Activated CD8-positive, alpha-beta T cell treated with anti-CD3 and anti-CD28 coated beads for 36 hours (primary cell): ENCODE results near the gene CYBA. TPM values are rescaled to one million over a fixed set of nuclear protein-coding genes. Genes with fewer than 3 reads are reported as not detected.

Source experiments
- ATAC-seq: fragments of 200-7000 bp; cut with Tn5 transposase; one replicate; pipeline ENCODE4 v1.10.0; 2021; ENCODE audit warnings: mild to moderate bottlenecking, moderate library complexity
- CTCF ChIA-PET: fragments of 350-600 bp; sonication (Branson Sonifier 250); formaldehyde crosslinking; loops from one replicate; lab custom pipeline; 2021; ENCODE audit warnings: antibody characterized with exemption; lab: Charles Lee
- POLR2A ChIA-PET: fragments of 350-600 bp; sonication (Branson Sonifier 250); formaldehyde crosslinking; loops from one replicate; lab custom pipeline; 2021; ENCODE audit warnings: antibody characterized with exemption; lab: Charles Lee
- DNase-seq: peaks from one replicate; pipeline ENCODE4 v3.0.0-alpha.2; 2020
- H3K27ac Mint-ChIP-seq: one replicate; pipeline ENCODE4 v1.8.0; 2021; ENCODE audit warnings: mild to moderate bottlenecking, mixed read lengths
- H3K27me3 Mint-ChIP-seq: one replicate; pipeline ENCODE4 v1.8.0; 2021; ENCODE audit warnings: mixed read lengths
- H3K36me3 Mint-ChIP-seq: one replicate; pipeline ENCODE4 v1.8.0; 2021; ENCODE audit warnings: low read depth, mixed read lengths
- H3K4me1 Mint-ChIP-seq: one replicate; pipeline ENCODE4 v1.8.0; 2021; ENCODE audit warnings: low read depth, mixed read lengths
- H3K4me3 Mint-ChIP-seq: one replicate; pipeline ENCODE4 v1.8.0; 2021; ENCODE audit warnings: mild to moderate bottlenecking, moderate library complexity, mixed read lengths
- H3K9me3 Mint-ChIP-seq: one replicate; pipeline ENCODE4 v1.8.0; 2021; ENCODE audit warnings: mixed read lengths
- CTCF ChIP-seq: fragments of 200-600 bp; IDR thresholded peaks from one replicate; pipeline ENCODE4 v1.8.0; 2022; ENCODE audit warnings: antibody characterized with exemption, mild to moderate bottlenecking
- intact Hi-C: fragments of 100-400 bp; cut with micrococcal nuclease; formaldehyde crosslinking; loops from one replicate; pipeline ENCODE4 v1.10.0; 2022
- total RNA-seq, 2 experiments: library from RNA; stranded (reverse); gene quantifications; one replicate each; pipeline ENCODE4 v1.2.3, GENCODE V29; 2021

CYBA gene
- total RNA-seq, 2 experiments from 2014 or later = 230 to 236 TPM

- intact Hi-C loops = no loop called here
- peak; percentile 45 for DNase-seq
- ChIA-PET CTCF (no interaction called here), POLR2A (interaction anchor here (0.6 to 5.5 kb wide), 8 partner anchors 9 to 447 kb away, joined by 3 to 28 read pairs (median 4); partner anchors contain the start of gene IL17C)
- Mint-ChIP-seq H3K36me3 (peaks cover 19% of the 10 kb centered on the region), H3K9me3 (no peaks in the 10 kb centered on the region), H3K27ac (peak overlapping the region; percentile 89), H3K4me1 (peaks cover 13% of the 10 kb centered on the region), H3K27me3 (no peaks in the 10 kb centered on the region), H3K4me3 (peak overlapping the region; percentile 87)
- TF ChIP-seq CTCF = no peak
- ATAC-seq = no peak
Observed at GRCh38 chr16:88649924-88650748, 717 bp downstream of the CYBA start.

GRCh38 chr16:88649195-88649923 lies 1.5 kb downstream of the CYBA start:
- peak overlapping the region; percentile 87 for H3K4me3 Mint-ChIP-seq
- DNase-seq = no peak
- POLR2A ChIA-PET = interaction anchor here (1.3 to 5.5 kb wide), 5 partner anchors 8 to 30 kb away, joined by 3 to 28 read pairs (median 6); partner anchors contain the start of gene IL17C
- no peak for TF ChIP-seq CTCF
- ATAC-seq = no peak
- H3K27me3 Mint-ChIP-seq = no peaks in the 10 kb centered on the region
- H3K4me1 Mint-ChIP-seq = peaks cover 17% of the 10 kb centered on the region
- peak overlapping the region; percentile 85 for H3K27ac Mint-ChIP-seq
- no peaks in the 10 kb centered on the region for H3K9me3 Mint-ChIP-seq
- intact Hi-C loops = no loop called here
- peaks cover 21% of the 10 kb centered on the region for H3K36me3 Mint-ChIP-seq
- CTCF ChIA-PET = no interaction called here

GRCh38 chr16:88647178-88648070 lies 3.4 kb downstream of the CYBA start:
- ChIA-PET CTCF (interaction anchor here (1.2 kb wide), 1 partner anchor 14 kb away, joined by 3 read pairs; no protein-coding TSS in a partner anchor), POLR2A (interaction anchor here (0.8 to 5.5 kb wide), 4 partner anchors 8 to 34 kb away, joined by 3 to 28 read pairs (median 8); partner anchors contain the start of gene IL17C)
- Mint-ChIP-seq H3K4me3 (no peak overlapping the region), H3K4me1 (peaks cover 17% of the 10 kb centered on the region), H3K36me3 (peaks cover 23% of the 10 kb centered on the region), H3K27ac (no peak overlapping the region), H3K9me3 (no peaks in the 10 kb centered on the region), H3K27me3 (no peaks in the 10 kb centered on the region)
- TF ChIP-seq CTCF = no peak
- no peak for DNase-seq
- no peak for ATAC-seq
- intact Hi-C loops = no loop called here

- no peak for TF ChIP-seq CTCF
- intact Hi-C loops = no loop called here
- ChIA-PET POLR2A (interaction anchor here (0.6 to 5.5 kb wide), 4 partner anchors 10 to 161 kb away, joined by 3 to 28 read pairs (median 3); no protein-coding TSS in a partner anchor), CTCF (interaction anchor here (1.2 kb wide), 1 partner anchor 15 kb away, joined by 3 read pairs; no protein-coding TSS in a partner anchor)
- DNase-seq (no peak), ATAC-seq (no peak)
- peaks cover 29% of the 10 kb centered on the region for H3K36me3 Mint-ChIP-seq
- peaks cover 19% of the 10 kb centered on the region for H3K4me1 Mint-ChIP-seq
- H3K9me3 Mint-ChIP-seq = no peaks in the 10 kb centered on the region
- H3K27me3 Mint-ChIP-seq = no peaks in the 10 kb centered on the region
- H3K4me3 Mint-ChIP-seq = no peak overlapping the region
- no peak overlapping the region for H3K27ac Mint-ChIP-seq
Observed at GRCh38 chr16:88646345-88647034, 4.4 kb downstream of the CYBA start.
